Measurements from ENCODE around the gene CDKN2D. TPM values are rescaled to one million over a fixed set of nuclear protein-coding genes. Genes with fewer than 3 reads are reported as not detected.

The CDKN2D gene
- total RNA-seq, 4 donors from 2014 or later: 7.7 to 14.6 (median 7.8) TPM

- intact Hi-C loops (cut with DNase I; ENCODE audit: low total_unique reads): no loop called here
- no peaks in the 10 kb centered on the region for H3K36me3 ChIP-seq
- no peak within 1 kb of the TSS for H3K27ac ChIP-seq
- no peak within 1 kb of the TSS for H3K4me3 ChIP-seq
- peaks cover 0 to 6% of the 10 kb centered on the region in 2 donors for H3K27me3 ChIP-seq
- H3K9me3 ChIP-seq: no peaks in the 10 kb centered on the region
- DNase-seq: no peak
- no peaks in the 10 kb centered on the region for H3K4me1 ChIP-seq
- no peak for TF ChIP-seq POLR2A (IDR thresholded peaks at IDR 0.05)
- TF ChIP-seq, protein P1, sequence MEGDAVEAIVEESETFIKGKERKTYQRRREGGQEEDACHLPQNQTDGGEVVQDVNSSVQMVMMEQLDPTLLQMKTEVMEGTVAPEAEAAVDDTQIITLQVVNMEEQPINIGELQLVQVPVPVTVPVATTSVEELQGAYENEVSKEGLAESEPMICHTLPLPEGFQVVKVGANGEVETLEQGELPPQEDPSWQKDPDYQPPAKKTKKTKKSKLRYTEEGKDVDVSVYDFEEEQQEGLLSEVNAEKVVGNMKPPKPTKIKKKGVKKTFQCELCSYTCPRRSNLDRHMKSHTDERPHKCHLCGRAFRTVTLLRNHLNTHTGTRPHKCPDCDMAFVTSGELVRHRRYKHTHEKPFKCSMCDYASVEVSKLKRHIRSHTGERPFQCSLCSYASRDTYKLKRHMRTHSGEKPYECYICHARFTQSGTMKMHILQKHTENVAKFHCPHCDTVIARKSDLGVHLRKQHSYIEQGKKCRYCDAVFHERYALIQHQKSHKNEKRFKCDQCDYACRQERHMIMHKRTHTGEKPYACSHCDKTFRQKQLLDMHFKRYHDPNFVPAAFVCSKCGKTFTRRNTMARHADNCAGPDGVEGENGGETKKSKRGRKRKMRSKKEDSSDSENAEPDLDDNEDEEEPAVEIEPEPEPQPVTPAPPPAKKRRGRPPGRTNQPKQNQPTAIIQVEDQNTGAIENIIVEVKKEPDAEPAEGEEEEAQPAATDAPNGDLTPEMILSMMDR (IDR thresholded peaks at IDR 0.05): no peak
Measured at GRCh38 chr19:10587022-10587838, 18.5 kb upstream of the CDKN2D start, which contains the start of gene AP1M2. TSS of gene AP1M2 (minus strand) at chr19:10587312. CDS start at chr19:10587231, 81 bp downstream.

GRCh38 chr19:10586396-10586795, 17.6 kb upstream of the CDKN2D start:
- H3K27ac ChIP-seq: no peak overlapping the region
- no peaks in the 10 kb centered on the region for H3K36me3 ChIP-seq
- DNase-seq: no peak
- H3K9me3 ChIP-seq: no peaks in the 10 kb centered on the region
- intact Hi-C loops (cut with DNase I; ENCODE audit: low total_unique reads): no loop called here
- TF ChIP-seq, protein P1 (IDR thresholded peaks at IDR 0.05): no peak
- TF ChIP-seq POLR2A (IDR thresholded peaks at IDR 0.05): no peak
- H3K27me3 ChIP-seq: peaks cover 0 to 6% of the 10 kb centered on the region in 2 donors
- no peaks in the 10 kb centered on the region for H3K4me1 ChIP-seq
- H3K4me3 ChIP-seq: no peak overlapping the region

DNA sequence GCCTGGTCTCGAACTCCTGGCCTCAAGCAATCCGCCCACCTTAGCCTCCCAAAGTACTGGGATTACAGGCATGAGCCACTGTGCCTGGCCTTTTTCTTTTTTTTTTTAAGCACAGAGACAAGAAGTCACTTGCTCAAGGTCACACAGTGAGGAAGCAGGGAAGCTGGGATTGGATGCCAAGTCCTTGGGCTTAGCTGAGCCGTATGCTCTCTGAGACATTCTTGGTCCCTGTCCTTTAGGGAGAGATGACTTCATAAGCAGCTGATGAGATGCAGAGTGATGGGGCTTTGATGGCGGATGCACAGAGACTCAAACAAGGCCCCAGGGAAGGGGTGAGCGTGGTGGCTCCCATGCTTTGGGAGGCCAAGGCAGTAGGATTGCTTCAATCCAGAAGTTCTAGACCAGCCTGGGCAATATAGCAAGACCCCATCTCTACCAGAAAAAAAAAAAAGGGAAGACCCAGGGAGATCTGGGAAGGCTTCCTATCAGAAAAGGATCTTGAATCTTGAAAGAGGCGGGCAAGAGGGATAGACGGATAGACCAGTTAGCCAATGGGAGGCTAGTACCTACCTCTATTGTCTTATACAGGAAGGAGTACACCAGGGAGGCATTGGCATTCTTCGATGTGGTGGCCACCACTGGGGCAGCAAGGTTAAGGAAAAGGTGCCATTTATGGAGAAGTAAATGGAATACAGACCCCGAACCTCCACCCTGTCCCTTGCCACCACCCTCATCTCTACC, 14.4 kb upstream of the CDKN2D start:
- H3K27me3 ChIP-seq: peaks cover 0 to 6% of the 10 kb centered on the region in 2 donors
- intact Hi-C loops (cut with DNase I; ENCODE audit: low total_unique reads): loop anchor here (5.0 kb wide), 1 partner anchor 59 kb away; no protein-coding TSS in a partner anchor
- H3K9me3 ChIP-seq: no peaks in the 10 kb centered on the region
- DNase-seq: no peak
- no peak overlapping the region for H3K27ac ChIP-seq
- H3K4me3 ChIP-seq: no peak overlapping the region
- H3K36me3 ChIP-seq: no peaks in the 10 kb centered on the region
- TF ChIP-seq, protein P1 (IDR thresholded peaks at IDR 0.05): no peak
- no peak for TF ChIP-seq POLR2A (IDR thresholded peaks at IDR 0.05)
- no peaks in the 10 kb centered on the region for H3K4me1 ChIP-seq

DNA sequence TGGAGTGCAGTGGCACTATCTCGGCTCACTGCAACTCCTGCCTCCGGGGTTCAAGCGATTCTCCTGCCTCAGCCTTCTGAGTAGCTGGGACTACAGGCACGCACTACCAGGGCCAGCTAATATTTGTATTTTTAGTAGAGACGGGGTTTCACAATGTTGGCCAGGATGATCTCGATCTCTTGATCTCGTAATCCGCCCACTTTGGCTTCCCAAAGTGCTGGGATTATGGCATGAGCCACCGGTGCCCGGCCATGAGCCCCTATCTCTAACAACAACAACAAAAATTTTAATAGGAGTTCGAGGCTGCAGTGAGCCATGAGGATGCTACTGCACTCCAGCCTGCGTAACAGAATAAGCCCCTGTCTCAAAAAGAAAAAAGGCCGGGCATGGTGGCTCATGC, 13.3 kb upstream of the CDKN2D start:
- H3K27me3 ChIP-seq: peaks cover 0 to 1% of the 10 kb centered on the region in 2 donors
- H3K27ac ChIP-seq: no peak overlapping the region
- no peak overlapping the region for H3K4me3 ChIP-seq
- no peaks in the 10 kb centered on the region for H3K36me3 ChIP-seq
- H3K4me1 ChIP-seq: no peaks in the 10 kb centered on the region
- intact Hi-C loops (cut with DNase I; ENCODE audit: low total_unique reads): loop anchor here (5.0 kb wide), 1 partner anchor 60 kb away; no protein-coding TSS in a partner anchor
- H3K9me3 ChIP-seq: no peaks in the 10 kb centered on the region
- TF ChIP-seq POLR2A (IDR thresholded peaks at IDR 0.05): no peak
- TF ChIP-seq, protein P1 (IDR thresholded peaks at IDR 0.05): no peak
- no peak for DNase-seq

Data from uterus (tissue), 4 donors.